Peyer's patch (tissue), 4 donors: ENCODE measurements around the gene TPPP. TPM values are rescaled to one million over a fixed set of nuclear protein-coding genes. Genes with fewer than 3 reads are reported as not detected.
A peak's percentile ranks its signal among the peaks of the same experiment; 100 is the strongest.

Experiments
- DNase-seq, 3 donors: peaks; one replicate each; pipeline ENCODE4 v3.0.0-alpha.2; 2017 to 2019
- H3K27ac ChIP-seq, 4 donors: fragments of 200-600 bp; sonication (generic); one replicate each; pipeline ENCODE4 v1.5.1; 2016 to 2019
- H3K27me3 ChIP-seq, 2 donors: fragments of 200-600 bp; sonication (generic); one replicate each; pipeline ENCODE4 v1.5.1; 2019
- H3K36me3 ChIP-seq, 3 donors: fragments of 200-600 bp; sonication (generic); one replicate each; pipeline ENCODE4 v1.5.1; 2016 to 2019
- H3K4me1 ChIP-seq, 4 donors: fragments of 200-600 bp; sonication (generic); one replicate each; pipeline ENCODE4 v1.5.1; 2016 to 2019
- H3K4me3 ChIP-seq, 4 donors: fragments of 200-600 bp; sonication (generic); 1 replicate in 3 of 4; 2 replicates in 1 of 4; pipeline ENCODE4 v1.5.1; 2016 to 2019; ENCODE audit warnings: mild to moderate bottlenecking in 1 of 4
- H3K9me3 ChIP-seq, 4 donors: fragments of 200-600 bp; sonication (generic); one replicate each; pipeline ENCODE4 v1.5.1; 2016 to 2019; ENCODE audit warnings: mild to moderate bottlenecking in 1 of 4
- POLR2A ChIP-seq, 2 donors: fragments of 450-650 bp; IDR thresholded peaks; one replicate each; pipeline ENCODE4 v1.5.1; 2017; ENCODE audit warnings: antibody characterized with exemption in 2 of 2, mild to moderate bottlenecking in 2 of 2, moderate library complexity in 2 of 2
- total RNA-seq, 4 donors: library from RNA; depleted of rRNA; stranded (reverse); fragments of >200 nt; gene quantifications; one replicate each; pipeline ENCODE4 v1.1.0, GENCODE V29; 2016
- TF ChIP-seq, protein P1 (sequence below), 6 experiments: fragments of 450-650 bp in 4 of 6; fragments of 200-600 bp in 2 of 6; sonication (generic) in 1 of 6; IDR thresholded peaks; one replicate each; pipeline ENCODE4 v1.5.1; 2017 to 2019; ENCODE audit warnings: antibody characterized with exemption in 6 of 6, mild to moderate bottlenecking in 3 of 6, moderate library complexity in 1 of 6

The TPPP gene
- total RNA-seq, 4 donors from 2014 or later, result 7.4 to 60.5 (median 14.5) TPM

DNA sequence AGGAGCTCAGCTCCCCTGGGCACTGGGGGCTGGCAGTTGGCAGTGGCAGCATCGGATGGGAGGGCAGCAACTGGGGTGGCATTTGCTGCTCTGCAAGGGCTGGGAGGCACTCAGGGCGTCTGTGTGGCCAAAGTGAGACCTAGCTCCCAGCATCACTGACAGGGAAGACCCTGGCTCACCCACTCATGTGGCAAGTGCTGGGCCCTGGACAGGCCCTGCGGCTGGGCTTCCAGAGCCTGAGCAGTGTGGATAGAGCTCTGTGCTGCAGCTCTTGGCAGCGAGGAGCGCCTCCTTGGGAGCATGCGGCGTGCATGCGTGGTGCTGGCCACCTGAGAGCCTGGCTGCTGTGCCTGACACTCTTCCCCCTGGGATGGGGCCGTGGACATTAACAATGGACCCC lies 70.8 kb downstream of the TPPP start:
- no peaks in the 10 kb centered on the region for H3K9me3 ChIP-seq
- H3K4me3 ChIP-seq, result no peak overlapping the region
- H3K27ac ChIP-seq, result no peak overlapping the region
- no peak for TF ChIP-seq POLR2A (IDR thresholded peaks at IDR 0.05)
- TF ChIP-seq, protein P1, sequence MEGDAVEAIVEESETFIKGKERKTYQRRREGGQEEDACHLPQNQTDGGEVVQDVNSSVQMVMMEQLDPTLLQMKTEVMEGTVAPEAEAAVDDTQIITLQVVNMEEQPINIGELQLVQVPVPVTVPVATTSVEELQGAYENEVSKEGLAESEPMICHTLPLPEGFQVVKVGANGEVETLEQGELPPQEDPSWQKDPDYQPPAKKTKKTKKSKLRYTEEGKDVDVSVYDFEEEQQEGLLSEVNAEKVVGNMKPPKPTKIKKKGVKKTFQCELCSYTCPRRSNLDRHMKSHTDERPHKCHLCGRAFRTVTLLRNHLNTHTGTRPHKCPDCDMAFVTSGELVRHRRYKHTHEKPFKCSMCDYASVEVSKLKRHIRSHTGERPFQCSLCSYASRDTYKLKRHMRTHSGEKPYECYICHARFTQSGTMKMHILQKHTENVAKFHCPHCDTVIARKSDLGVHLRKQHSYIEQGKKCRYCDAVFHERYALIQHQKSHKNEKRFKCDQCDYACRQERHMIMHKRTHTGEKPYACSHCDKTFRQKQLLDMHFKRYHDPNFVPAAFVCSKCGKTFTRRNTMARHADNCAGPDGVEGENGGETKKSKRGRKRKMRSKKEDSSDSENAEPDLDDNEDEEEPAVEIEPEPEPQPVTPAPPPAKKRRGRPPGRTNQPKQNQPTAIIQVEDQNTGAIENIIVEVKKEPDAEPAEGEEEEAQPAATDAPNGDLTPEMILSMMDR (IDR thresholded peaks at IDR 0.05), result no peak
- H3K36me3 ChIP-seq, result peaks cover 0 to 19% (median 0%) of the 10 kb centered on the region in 3 donors
- H3K4me1 ChIP-seq, result no peaks in the 10 kb centered on the region
- DNase-seq, result peak in 1 of 3 donors; percentile 10
- no peaks in the 10 kb centered on the region for H3K27me3 ChIP-seq

DNA sequence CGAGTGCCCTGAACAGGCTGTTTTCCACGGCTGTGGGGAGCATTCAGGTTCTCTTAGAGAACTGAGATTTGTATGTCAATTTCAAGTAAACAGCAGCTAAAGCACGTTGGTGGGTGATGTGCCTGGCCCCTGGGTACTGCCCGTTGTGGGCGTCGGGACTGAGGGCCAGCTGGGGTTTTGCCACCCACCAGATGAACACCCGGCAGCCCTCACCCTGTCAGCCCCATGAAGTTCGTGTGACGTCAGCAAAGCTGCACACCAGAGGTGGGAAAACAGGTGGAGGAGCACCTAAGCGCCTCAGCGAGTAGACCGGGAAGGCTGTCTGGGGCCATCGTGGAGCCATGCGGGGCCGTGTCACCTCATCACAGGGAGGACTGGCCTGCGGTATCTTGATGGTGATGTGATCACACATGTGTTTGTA lies 71.8 kb downstream of the TPPP start:
- H3K27me3 ChIP-seq, result no peaks in the 10 kb centered on the region
- no peaks in the 10 kb centered on the region for H3K4me1 ChIP-seq
- TF ChIP-seq, protein P1 (IDR thresholded peaks at IDR 0.05), result no peak
- peak in 2 of 3 donors; percentile 29 to 36 for DNase-seq
- no peaks in the 10 kb centered on the region for H3K9me3 ChIP-seq
- H3K36me3 ChIP-seq, result peaks cover 0 to 19% (median 0%) of the 10 kb centered on the region in 3 donors
- H3K4me3 ChIP-seq, result no peak overlapping the region
- H3K27ac ChIP-seq, result no peak overlapping the region

DNA sequence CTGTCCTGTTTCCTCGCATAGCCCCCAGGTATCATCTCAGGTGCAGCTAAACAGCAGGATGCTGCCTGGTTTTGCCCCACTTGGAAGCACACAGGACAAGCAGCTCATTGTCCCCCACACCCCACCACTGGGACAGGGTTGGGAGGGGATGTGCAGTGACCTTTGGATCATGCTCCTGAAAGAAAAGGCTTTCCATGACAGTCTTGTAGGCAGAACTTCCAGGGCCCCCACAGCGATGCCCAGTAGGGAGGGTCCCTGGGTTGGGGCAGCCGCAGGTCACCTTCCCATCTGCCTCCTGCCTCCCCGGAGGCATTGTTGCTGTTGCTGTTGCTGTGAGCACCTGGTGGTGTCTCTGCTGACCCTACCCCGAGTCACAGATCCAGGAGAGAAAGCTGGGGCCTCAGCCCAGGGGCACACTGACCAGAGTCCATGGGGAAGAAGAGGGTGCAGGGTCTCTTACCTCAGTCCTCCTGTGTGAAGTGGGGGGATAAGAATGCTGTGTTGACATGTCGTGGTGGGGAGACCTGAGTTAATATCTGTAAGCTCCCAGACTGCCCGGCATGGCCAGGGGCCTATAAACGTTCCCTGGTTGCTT lies 72.5 kb downstream of the TPPP start:
- Histone ChIP-seq H3K27ac (no peak overlapping the region), H3K4me3 (no peak overlapping the region), H3K27me3 (no peaks in the 10 kb centered on the region), H3K36me3 (peaks cover 0 to 19% (median 0%) of the 10 kb centered on the region in 3 donors), H3K9me3 (no peaks in the 10 kb centered on the region), H3K4me1 (no peaks in the 10 kb centered on the region)
- no peak for TF ChIP-seq POLR2A (IDR thresholded peaks at IDR 0.05)
- TF ChIP-seq, protein P1 (IDR thresholded peaks at IDR 0.05), result no peak
- peak; percentile 6 to 23 (median 21) for DNase-seq

DNA sequence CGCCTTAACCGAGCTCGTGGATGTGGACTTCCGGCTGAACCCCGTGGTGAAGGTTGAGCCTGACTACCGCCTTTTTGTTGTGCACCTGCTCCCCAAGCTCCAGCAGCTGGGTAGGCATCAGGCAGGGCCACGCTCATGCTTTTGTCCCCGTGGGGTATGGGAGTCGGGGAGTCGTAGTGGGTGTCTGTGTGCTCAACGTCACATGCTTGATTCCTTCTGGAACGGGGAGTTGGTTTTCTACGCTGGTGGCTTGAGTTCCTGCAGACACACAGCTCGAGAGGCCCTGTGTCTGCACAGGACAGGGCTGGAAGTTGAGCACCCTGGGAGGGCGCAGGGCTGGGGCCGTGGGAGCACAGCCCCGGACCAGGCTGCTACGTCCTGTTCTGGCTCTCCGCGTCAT lies 73.0 kb downstream of the TPPP start:
- peak; percentile 5 to 30 (median 19) for DNase-seq

DNA sequence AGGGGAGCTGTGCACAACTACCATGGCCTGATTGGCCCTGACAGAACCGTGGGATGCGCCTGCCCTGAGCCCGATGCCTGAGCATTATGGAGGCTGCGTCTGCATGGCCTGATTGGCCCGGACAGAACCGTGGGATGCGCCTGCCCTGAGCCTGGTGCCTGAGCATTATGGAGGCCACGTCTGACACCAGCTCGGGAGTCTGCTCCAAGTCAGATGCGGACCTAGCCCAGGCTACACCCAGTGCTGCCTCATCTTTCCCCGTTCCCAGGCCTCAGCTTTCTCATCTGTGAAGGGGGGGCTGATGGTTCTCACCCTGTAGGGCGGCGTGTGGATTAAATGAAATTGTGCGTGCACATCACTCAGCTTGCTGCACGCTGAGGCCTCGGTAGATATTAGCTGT lies 73.7 kb downstream of the TPPP start:
- no peaks in the 10 kb centered on the region for H3K27me3 ChIP-seq
- no peaks in the 10 kb centered on the region for H3K4me1 ChIP-seq
- no peak overlapping the region for H3K27ac ChIP-seq
- peaks cover 0 to 15% (median 0%) of the 10 kb centered on the region in 3 donors for H3K36me3 ChIP-seq
- no peak for TF ChIP-seq POLR2A (IDR thresholded peaks at IDR 0.05)
- TF ChIP-seq, protein P1 (IDR thresholded peaks at IDR 0.05), result no peak
- no peaks in the 10 kb centered on the region for H3K9me3 ChIP-seq
- peak in 2 of 3 donors; percentile 26 to 34 for DNase-seq
- no peak overlapping the region for H3K4me3 ChIP-seq

More for the DNA sequence above, 73.0 kb downstream of the TPPP start:
- TF ChIP-seq POLR2A (IDR thresholded peaks at IDR 0.05), result no peak
- TF ChIP-seq, protein P1 (IDR thresholded peaks at IDR 0.05), result no peak
- Histone ChIP-seq H3K9me3 (no peaks in the 10 kb centered on the region), H3K4me3 (no peak overlapping the region), H3K27me3 (no peaks in the 10 kb centered on the region), H3K4me1 (no peaks in the 10 kb centered on the region), H3K27ac (no peak overlapping the region), H3K36me3 (peaks cover 0 to 19% (median 0%) of the 10 kb centered on the region in 3 donors)
